HG02642 (cell line): ENCODE measurements around the gene SNAP47.

Source experiments
- ATAC-seq: cut with Tn5 transposase; IDR thresholded peaks from one replicate; pipeline ENCODE4 v1.9.1; 2021; ENCODE audit warnings: mild to moderate bottlenecking; ENCODE audit not compliant: unreplicated experiment, poor library complexity

Gene SNAP47

DNA sequence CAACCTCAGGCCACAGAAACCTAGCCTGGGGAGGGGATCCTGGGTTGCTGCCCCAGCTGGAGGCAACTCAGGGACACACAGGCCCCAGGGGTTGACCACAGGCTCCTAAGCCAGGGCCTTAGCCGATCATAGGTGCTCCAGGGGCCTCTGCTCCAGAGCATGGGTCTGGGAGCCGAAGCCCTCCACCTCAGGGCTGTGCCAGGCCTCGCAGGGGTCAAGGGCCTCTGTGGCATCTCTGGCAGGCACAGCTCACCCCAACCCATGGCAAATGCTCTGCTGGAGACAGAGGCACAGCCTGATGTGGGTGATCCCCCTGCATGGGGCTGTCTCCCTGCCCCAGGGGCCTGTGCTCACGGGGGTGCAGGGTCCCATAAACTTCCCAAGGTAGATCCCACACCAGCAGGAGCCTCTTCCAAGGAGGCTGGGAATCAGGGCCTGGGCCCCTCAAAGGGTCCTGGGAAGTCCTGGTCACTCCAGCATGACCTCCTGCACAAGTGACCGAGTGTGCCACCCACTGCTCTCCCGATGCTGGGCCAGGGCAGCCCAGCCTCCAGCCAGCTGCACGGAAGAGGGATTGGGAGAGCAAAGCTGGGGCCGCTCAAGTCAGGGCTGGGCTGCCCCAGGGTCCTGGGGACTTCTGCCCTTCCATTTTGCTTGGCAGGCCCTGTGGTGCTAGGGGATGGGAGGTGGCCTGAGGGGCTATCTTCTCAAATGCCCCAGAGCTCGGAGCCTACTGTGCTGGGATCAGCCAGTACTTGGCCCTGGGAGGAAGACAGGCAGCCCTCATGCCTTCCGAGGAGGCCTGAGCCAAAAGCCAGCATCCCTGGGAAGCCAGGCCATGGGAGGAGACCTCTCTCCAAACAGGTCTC is 58.1 kb downstream of the SNAP47 start:
- ATAC-seq = no peak

DNA sequence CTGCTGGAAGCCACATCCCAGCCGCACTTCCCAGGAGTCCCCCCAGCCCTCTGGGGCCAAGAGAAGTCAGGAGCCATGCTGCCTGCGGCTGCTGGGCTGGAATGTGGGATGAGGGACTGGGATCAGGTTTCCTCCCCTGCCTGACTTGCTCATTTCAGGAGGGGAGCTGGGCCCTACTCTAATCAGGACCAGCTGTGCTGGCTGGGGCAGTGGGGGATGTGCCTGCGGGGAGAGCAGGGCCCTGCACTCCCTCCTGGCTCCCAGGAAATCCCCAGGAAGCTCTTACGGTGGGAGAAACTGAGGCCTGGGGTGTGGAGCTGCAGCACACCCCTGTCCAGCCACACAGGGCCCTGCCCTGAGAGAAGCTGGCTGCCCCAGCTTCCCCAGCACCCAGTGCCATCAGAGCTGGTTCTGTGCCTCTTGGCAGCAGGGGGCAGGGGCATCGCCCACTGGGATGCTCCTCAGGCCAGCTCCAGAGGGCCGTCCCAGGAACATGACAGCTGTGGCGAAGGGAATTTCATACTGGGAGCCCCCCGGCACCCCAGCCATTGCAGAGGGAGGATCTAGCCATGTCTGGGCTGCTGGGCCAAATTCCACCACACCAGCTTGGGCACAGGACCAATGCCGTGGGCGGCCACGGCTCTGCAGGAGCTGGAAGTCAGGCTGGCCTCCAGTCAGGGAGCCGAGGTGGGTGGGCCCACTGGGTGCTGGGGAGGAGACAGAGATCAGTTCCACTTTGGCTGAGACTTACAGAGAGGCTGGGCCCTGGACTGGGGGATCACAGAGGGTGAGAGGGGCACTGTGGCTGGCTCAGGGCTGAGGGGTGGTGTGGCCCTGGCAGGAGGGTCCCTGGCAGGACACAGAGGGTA is 58.9 kb downstream of the SNAP47 start:
- ATAC-seq = no peak

DNA sequence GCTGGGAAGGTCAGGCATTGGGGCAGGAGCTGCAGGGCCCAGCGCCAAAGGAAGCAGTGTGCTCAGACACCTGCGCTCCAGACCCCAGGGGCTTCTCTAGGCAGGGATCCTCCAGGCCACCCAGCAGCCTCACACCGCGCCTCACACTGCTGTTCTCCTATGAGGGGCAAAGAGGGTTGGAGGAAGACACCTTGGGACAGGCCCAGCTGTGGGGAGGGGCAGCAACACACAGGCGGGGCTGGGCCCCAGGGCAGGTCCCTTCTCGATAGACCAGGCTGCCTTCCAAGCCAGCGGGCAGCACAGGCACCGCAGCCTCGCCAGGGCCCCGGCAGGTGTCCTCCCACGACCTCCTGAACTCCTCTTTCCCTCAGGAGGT is 59.6 kb downstream of the SNAP47 start:
- ATAC-seq = no peak

DNA sequence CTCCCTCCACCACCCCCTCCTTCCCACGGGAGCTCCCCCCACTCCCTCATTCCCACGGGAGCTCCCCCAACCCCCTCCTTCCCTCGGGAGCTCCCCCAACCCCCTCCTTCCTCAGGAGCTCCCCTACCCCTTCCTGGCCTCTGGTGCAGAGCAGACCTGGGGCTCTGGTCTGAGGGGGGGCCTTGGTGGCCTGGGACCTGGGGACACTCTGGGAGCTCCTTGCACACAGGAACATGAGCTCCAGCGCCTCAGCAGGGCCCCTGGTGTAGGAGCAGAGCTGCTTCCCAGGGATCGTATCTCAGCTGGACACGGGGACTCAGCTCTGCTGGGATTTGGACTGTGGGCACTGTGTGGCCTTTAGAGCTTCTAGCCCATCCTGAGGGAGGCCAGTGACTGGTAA is 60.5 kb downstream of the SNAP47 start:
- ATAC-seq = no peak

DNA sequence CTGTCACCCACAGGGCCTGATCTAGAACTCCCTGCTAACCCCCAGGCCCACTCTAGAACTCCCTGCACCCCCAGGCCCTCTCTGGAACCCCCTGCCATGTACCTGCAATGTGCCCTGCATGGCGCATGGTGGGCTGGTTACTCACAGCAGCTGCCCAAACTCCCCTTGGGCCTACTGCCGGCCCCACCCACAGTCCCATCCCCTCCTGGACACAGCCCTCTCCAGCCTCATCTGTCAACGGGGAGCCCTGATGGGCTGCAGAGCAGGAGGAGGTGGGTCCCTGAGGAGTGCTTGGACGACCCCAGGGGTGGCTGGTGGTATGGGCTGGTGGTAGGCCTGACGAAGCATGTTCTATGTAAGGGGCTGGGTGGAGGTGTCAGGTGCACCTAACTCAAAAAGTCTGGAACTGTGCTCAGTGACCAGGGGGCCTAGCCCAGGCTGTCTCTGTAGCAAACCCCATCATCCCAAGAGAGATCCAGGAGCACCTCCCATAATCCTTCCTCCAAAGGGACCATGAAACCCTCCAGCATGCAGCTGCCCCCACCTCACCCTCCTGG is 61.2 kb downstream of the SNAP47 start:
- no peak for ATAC-seq

DNA sequence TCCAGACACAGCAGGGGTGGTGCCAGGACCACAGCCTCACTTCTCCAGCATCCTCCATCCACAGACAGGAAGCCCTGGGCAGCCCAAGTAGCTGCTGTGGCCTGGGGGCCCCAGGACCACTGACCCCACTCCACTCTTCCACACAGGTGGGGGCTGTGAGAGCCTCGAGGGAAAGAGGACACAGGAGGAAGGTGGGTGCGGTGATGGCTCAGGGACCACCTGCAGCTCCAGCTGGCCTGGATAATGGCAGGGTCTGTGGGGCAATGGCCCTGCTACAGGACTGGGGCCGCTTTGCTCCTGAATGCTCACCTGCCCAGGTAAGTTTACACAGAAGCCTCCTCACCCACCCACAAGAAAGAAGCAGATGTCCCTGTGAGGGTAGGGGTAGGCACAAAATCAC is 61.9 kb downstream of the SNAP47 start:
- no peak for ATAC-seq

DNA sequence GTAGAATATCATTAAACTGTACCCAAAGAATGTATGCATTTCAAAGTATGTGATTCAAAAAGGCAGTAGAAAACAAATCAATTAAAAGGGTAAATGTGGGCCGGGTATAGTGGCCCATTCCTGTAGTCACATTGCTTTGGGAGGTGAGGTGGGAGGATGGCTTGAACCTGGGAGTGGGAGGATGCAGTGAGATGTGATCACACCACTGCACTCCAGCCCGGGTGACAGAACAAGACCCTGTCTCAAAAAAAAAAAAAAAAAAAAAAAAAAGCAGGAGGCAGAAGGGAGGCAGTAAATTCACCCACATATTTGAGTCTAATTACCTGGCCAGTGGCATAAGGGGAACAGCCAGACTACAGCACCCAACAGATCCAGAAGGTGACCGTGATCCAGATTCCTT is 62.4 kb downstream of the SNAP47 start:
- no peak for ATAC-seq

DNA sequence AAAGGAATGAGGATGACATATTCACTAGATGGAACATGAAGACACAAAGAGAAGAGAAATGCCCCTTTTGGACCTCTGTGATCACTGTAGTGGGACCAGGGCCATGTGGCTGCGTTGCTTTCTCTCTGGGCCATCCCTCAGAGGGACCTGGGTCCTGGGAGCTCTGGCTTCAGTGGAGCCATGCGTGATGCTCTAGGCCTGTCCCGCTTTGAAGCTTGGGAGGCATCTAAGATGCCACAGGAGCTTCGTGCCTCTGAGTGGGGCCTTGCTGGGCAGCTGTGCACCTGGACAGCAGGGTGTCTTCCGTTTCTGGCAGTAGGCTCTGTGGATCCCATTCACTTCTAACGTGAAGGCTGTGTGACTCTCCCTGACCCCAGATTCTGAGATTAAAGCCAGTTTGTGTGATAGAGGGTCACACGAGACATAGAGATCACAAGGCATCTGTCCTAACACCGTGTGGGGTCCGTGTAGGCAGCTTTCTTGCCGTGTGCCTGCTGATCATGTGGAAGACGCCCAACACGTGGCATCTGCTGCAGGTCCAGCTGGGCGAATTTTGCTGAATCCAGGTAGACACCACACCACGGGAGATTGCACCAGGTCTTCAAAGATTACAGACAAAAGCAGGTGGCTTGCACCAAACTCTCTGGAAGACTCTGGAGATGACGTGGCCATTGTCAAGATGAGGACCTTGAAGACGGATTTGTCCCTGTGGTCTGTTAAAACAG is 63.0 kb downstream of the SNAP47 start:
- no peak for ATAC-seq

DNA sequence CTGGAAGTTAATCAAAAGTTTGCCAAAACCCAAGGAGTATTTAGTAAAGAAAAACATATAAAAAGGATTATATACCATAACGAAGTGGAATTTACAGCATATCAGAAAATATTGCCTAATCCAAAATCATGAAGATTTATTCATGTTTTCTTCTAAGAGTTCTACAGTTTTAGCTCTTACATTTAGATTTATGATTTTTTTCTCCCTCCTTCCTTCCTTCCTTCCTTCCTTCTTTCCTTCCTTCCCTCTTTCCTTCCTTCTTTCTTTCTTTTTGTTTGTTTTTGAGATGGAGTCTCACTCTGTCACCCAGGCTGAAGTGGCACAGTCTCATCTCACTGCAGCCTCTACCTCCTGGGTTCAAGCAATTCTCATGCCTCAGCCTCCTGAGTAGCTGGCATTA is 64.5 kb downstream of the SNAP47 start:
- ATAC-seq = no peak

DNA sequence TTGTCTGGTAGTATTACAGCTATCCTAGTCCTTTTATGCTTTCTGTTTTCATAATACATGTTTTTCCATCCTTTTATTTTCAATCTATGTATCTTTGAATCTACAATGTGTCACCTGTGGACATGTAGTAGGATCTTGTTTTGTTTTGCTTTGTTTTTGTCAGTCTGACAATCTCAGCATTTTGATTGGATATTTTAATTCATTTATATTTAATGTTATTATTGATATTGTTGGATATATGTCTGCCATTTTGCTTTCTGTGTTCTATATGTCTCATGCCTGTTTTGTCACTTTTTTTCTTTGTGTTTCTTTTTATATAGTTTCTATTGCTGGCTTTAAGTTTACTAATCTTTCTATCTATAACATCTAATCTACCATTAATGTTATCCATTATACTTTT is 68.7 kb downstream of the SNAP47 start:
- no peak for ATAC-seq

DNA sequence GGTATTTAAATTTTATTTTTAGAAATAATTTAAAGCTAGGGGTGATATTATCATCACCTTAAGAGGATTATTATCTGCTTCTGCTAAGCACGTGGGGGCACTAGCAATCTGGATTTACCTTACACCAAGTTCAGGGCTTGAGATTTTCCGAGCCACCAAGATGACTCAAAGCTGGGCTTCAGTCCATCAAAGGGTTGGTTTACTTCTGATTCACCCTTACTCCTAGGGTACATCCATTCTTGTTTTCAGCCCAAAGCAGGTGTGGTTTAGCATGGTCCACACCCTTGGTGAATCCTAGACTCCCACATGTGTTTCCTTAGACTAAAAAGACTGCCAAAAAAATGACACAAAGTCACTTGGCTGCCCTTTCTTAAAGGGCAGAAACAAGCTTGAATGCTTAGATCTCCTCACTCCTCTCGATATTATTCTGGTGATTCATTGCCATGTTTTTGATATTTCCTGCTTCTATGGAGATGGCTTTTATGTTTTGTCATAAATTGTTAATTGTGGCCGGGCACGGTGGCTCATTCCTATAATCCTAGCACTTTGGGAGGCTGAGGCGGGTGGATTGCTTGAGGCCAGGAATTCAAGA is 70.5 kb downstream of the SNAP47 start:
- no peak for ATAC-seq

DNA sequence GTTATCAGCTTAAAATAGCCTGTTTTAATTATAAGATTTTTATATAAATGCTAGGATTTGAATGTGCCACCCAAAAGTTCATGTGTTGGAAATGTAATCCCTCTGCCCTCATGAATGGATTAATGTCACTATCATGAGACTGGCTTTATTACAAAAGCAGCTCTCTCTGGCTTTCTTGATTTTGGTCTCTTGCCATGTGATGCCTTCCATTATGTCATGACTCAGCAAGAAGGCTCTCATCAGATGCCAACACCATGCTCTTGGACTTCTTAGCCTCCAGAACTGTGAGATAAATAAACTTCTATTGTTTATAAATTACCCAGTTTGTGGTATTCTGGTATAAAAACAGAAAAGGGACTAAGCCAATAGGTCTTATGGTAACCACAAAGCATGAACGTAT is 73.3 kb downstream of the SNAP47 start:
- no peak for ATAC-seq

DNA sequence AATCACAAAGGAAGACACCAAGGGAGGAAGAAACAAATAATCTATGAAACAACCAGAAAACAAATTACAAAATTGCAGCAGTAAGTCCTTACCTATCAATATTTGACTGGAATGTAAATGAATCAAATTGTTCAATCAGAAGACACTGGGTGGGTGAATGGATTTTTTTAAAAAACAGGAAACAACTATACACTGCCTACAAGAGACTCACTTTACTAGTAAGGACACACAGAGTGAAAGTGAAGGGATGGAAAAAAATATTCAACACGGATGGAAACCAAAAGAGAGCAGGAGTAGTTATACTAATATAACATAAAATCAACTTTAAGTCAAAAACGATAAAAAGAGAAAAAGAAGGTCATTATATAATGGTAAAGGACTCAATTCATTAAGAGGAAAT is 73.8 kb downstream of the SNAP47 start:
- no peak for ATAC-seq

DNA sequence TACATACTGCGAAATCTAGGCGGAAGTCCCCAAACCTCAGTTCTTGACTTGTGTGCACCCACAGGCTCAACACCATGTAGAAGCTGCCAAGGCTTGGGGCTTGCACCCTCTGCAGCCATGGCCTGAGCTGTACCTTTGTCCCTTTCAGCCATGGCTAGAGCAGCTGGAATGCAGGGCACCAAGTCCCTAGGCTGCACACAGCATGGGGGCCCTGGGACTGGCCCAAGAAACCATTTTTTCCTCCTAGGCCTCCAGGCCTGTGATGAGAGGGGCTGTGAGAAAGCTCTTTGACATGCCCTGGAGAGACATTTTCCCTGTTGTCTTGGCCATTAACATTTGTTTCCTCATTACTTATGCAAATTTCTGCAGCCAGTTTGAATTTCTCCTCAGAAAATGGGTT is 78.7 kb downstream of the SNAP47 start:
- no peak for ATAC-seq

DNA sequence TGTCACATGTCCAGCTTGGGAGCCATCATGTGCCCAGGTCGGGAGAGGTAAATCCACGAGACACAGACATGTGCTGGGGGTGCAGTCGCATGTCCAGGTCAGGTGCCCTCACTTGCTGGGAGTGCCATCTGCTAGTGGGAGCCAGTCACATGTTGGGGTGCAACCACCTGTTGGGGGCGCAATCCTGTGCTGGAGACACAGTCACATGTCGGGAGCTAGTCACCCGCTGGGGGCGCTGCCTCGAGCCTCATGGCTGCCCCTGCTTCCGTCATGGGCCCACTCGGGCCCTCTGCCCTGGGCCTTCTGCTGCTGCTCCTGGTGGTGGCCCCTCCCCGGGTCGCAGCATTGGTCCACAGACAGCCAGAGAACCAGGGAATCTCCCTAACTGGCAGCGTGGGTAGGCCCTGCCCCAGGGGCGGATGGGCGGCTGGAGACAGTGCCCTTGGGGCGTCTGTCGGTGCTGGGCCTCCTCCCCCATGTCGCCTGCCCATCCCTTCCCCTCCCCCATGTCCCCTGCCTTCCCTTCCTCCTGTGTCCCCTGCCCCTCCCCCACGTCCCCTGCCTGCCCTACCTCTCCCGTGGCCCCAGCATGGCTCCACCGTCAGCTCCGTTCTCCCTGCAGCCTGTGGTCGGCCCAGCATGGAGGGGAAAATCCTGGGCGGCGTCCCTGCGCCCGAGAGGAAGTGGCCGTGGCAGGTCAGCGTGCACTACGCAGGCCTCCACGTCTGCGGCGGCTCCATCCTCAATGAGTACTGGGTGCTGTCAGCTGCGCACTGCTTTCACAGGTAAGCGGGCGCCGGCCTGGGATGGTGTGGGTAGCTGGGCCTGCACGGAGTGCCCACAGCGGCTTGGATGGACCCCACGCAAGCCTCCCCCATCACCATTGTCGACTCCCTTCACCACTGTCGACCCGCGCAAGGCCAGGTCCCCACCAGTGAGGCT is 80.5 kb downstream of the SNAP47 start, which contains the start of gene PRSS38:
PRSS38 (plus strand) TSS at position 208 of the 942 bp plus-strand sequence; CDS start at position 250, 42 bp downstream.
- no peak for ATAC-seq

DNA sequence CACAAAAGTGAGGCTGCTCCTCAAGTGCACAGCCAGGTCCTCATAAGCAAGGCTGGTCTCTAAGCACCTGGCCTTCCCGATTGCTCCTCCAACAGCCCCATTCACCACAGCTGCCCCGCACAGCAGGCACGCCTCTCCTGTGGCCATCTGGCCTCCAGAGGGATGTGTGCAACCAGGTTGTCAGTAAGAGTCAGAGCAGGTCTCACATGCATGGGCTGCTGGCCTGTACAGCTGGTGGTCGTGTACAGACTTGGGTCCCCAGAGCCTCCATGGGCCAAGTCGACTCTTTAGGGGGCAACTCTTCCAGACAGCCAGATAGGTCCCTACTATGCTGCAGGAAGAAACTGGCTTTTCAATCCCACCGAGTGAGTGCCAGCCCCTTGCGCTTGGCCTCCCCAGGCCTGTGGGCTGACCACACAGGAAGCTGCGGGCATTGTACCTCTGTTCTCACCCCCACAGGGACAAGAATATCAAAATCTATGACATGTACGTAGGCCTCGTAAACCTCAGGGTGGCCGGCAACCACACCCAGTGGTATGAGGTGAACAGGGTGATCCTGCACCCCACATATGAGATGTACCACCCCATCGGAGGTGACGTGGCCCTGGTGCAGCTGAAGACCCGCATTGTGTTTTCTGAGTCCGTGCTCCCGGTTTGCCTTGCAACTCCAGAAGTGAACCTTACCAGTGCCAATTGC is 81.7 kb downstream of the SNAP47 start:
- ATAC-seq = no peak

DNA sequence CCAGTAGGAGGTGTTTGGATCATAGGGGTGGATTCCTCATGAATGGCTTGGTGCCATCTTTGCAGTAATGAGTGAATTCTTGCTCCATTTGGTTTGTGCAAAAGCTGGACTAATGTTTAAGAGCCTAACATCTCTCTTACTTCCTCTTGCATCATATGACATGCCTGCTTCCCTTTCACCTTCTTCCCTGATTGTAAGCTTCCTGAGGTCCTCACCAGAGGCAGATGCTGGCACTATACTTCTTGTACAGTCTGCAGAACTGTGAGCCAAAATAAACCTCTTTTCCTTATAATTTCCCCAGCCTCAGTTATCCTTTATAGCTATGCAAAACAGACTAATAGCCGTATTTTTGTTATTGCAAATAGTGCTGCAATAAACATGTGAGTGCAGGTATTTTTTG is 88.3 kb downstream of the SNAP47 start:
- ATAC-seq = no peak

DNA sequence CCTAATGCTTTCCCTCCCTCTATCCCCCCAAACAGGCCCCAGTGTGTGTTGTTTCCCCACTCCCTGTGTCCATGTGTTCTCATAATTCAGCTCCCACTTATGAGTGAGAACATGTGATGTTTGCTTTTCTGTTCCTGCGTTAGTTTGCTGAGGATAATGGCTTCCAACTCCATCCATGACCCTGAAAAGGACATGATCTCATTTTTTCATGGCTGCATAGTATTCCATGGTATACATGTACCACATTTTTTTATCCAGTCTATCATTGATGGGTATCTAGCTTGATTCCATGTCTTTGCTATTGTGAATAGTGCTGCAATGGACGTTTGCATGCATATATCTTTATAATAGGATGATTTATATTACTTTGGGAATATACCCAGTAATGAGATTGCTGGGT is 89.0 kb downstream of the SNAP47 start:
- no peak for ATAC-seq
